ENCODE measurements around the gene CD1C.
"Not testable (repeated sequence)": the region's sequence is repeated elsewhere in the genome, so short reads cannot be mapped to it uniquely, and the experiment has no call there.

The CD1C gene

GRCh38 chr1:158329300-158329699, 39.6 kb downstream of the CD1C start:
- no peak for DNase-seq

- peak; percentile 32 to 53 for DNase-seq
Measured at GRCh38 chr1:158329733-158330132, 40.0 kb downstream of the CD1C start.

- no peak for DNase-seq
Measured at GRCh38 chr1:158330391-158331105, 40.8 kb downstream of the CD1C start.

- DNase-seq: no peak
Measured at GRCh38 chr1:158331106-158331425, 41.3 kb downstream of the CD1C start.

- no peak for DNase-seq
Measured at GRCh38 chr1:158331481-158332150, 41.9 kb downstream of the CD1C start, which contains the start of gene CD1B. CD1B (minus strand) TSS chr1:158331531; CDS start chr1:158331423, 108 bp downstream.

- DNase-seq: peak; percentile 36 to 40
Measured at GRCh38 chr1:158333405-158334155, 43.9 kb downstream of the CD1C start.

- no peak for DNase-seq
Measured at GRCh38 chr1:158334526-158335212, 44.9 kb downstream of the CD1C start.

GRCh38 chr1:158335213-158335532, 45.5 kb downstream of the CD1C start:
- DNase-seq: no peak

GRCh38 chr1:158336413-158336812, 46.7 kb downstream of the CD1C start:
- DNase-seq: not testable (repeated sequence)
